Kidney epithelial cell (primary cell): ENCODE results near the gene CNTNAP2. TPM values are rescaled to one million over a fixed set of nuclear protein-coding genes. Genes with fewer than 3 reads are reported as not detected.

Source experiments
- DNase-seq: peaks from one replicate; pipeline ENCODE4 v3.0.0-alpha.2; 2010; ENCODE audit warnings: low read depth
- H3K27me3 ChIP-seq: 2 replicates; pipeline ENCODE4 v1.6.0; 2011; ENCODE audit warnings: low read length; ENCODE audit not compliant: control insufficient read depth, insufficient read depth
- H3K36me3 ChIP-seq: 2 replicates; pipeline ENCODE4 v1.5.1; 2011; ENCODE audit warnings: low read length; ENCODE audit not compliant: control insufficient read depth, insufficient read depth
- H3K4me3 ChIP-seq: 2 replicates; pipeline ENCODE4 v1.5.1; 2011; ENCODE audit warnings: low read depth, mild to moderate bottlenecking, control low read depth, low read length
- total RNA-seq: library from RNA; depleted of rRNA; stranded (reverse); fragments of >200 nt; gene quantifications from 2 replicates; pipeline ENCODE4 v1.2.3, GENCODE V29; 2015
- TF ChIP-seq, protein P1 (sequence below): IDR thresholded peaks from 2 replicates; pipeline ENCODE4 v1.5.1; 2011; ENCODE audit warnings: mild to moderate bottlenecking, moderate library complexity, low read length, control low read depth, inconsistent platforms; ENCODE audit not compliant: insufficient read depth, poor library complexity, severe bottlenecking

The CNTNAP2 gene
- total RNA-seq = 14.0 and 15.1 TPM in 2 replicates

DNA sequence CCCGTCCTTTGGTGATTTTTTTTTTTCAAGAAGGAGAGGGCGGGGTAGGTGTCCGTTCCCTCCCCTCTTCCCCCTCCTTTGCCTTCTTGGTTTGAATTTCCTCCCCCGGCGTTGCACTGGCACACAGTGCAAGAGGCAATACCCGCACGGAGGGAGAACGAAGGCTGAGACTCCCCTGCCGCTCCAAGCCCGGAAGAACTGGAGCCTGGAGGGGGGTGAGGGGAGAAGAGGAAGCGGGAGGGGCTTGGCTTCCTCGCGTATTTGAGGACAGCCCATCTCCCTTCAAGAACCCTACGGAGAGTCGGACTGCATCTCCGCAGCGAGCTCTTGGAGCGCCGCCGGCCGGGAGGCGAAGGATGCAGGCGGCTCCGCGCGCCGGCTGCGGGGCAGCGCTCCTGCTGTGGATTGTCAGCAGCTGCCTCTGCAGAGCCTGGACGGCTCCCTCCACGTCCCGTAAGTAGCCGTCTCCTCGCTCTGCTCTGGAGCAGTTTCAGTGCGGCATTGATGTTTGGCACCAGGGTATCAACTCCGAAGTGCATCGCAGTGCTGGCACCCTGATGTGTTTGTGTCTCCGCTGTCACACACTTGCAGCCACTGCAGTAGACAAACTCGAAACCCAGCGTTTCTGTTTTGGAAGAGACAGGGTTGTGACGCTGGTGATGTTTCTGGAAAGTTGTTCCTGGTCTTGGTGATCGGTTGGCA lies at the start of gene CNTNAP2:
Gene CNTNAP2, plus strand, starts transcription at position 281 of the 702 bp plus-strand sequence. Its CDS starts 76 bp downstream, at position 357.
- H3K36me3 ChIP-seq = no peaks in the 10 kb centered on the region
- H3K27me3 ChIP-seq = peaks cover 4% of the 10 kb centered on the region
- peak; percentile 10 for DNase-seq
- H3K4me3 ChIP-seq = peak within 1 kb of the TSS; percentile 48
- TF ChIP-seq, protein P1, sequence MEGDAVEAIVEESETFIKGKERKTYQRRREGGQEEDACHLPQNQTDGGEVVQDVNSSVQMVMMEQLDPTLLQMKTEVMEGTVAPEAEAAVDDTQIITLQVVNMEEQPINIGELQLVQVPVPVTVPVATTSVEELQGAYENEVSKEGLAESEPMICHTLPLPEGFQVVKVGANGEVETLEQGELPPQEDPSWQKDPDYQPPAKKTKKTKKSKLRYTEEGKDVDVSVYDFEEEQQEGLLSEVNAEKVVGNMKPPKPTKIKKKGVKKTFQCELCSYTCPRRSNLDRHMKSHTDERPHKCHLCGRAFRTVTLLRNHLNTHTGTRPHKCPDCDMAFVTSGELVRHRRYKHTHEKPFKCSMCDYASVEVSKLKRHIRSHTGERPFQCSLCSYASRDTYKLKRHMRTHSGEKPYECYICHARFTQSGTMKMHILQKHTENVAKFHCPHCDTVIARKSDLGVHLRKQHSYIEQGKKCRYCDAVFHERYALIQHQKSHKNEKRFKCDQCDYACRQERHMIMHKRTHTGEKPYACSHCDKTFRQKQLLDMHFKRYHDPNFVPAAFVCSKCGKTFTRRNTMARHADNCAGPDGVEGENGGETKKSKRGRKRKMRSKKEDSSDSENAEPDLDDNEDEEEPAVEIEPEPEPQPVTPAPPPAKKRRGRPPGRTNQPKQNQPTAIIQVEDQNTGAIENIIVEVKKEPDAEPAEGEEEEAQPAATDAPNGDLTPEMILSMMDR = no peak

DNA sequence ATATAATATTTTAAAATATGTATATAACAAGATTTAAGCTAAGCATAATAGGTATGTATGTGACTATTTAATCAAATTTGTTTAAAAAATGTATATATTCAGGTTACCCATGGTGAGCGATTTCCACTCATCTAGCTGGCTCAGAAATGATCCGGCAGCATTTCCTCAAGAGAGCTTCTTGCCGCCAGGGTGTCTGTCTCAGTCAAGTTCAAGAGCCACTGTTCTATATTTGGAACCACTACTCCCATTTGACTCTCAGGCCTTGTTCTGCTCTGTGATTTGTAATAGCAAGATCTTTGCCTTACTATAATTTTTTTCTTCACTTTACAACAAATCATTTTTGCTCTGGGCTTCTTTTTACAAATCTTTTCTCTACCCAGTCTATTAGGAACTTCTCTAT lies 48.7 kb upstream of the CNTNAP2 start:
- no peaks in the 10 kb centered on the region for H3K27me3 ChIP-seq
- no peak overlapping the region for H3K4me3 ChIP-seq
- DNase-seq = no peak
- TF ChIP-seq, protein P1 = no peak
- no peaks in the 10 kb centered on the region for H3K36me3 ChIP-seq

DNA sequence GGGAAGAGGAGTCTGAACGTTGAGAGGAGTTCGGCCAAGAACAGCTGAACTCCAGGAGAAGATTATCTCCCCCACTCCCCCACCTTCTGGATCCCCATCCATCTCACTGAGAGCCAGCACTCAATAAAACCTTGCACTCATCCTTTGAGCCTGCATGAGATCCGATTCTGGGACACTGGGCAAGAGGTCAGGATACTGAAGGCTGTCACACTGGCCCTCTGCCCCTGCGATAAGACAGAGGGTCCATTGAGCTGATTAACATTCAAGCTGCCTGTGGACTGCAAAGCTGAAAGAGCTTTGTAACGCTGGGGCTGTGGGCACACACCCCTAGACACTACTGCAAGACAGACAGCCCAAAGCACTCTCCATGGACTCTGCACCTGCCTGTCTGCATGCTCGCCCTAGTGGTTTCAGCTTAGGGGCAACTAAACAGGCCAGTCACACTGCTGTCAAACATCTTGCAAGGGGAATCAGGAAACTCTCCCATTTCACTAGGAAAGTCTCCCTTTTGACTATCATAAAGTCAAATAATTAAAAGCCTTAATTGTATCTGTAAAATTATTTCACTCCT lies 42.3 kb upstream of the CNTNAP2 start:
- DNase-seq = no peak
- no peaks in the 10 kb centered on the region for H3K27me3 ChIP-seq

DNA sequence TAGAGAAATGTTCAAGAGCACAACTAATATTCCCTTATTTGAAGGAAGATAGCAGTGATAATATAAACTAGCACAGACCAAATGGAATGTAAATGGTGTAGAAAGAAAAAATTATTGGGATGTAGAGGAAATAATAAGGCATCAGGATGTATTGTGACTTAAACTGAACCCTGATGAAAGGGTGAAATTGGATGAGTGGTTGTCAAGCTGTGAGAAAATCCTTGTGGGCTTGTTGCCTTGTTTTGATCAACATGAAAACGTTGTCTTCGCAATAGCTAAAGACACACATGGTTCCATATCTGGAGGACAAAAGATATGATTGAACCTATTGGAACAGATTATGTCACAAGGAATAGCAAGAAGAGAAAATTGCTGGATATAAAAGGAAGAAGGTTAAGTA lies 40.3 kb upstream of the CNTNAP2 start:
- Histone ChIP-seq H3K27me3 (no peaks in the 10 kb centered on the region), H3K36me3 (no peaks in the 10 kb centered on the region), H3K4me3 (no peak overlapping the region)
- TF ChIP-seq, protein P1 = no peak
- DNase-seq = no peak

More for the DNA sequence above, 42.3 kb upstream of the CNTNAP2 start:
- no peaks in the 10 kb centered on the region for H3K36me3 ChIP-seq
- no peak overlapping the region for H3K4me3 ChIP-seq
- TF ChIP-seq, protein P1 = no peak

DNA sequence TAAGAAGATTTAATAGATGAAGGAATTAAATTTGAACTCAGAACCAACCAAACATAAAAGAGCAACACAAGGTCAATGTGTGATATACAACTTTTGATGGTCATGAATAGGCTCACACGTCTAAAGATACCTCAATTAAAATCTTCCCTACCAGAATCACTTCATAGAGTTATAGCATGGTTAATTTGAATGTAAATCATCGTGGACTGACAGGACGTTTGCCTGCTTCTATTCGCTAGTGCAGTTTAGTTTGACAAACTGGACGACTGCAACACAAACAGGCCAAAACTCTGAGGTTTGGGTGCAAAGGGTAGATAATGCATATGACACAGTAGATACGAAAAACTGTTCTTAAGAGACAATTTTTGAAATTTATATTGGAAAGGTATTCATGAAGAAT lies 32.5 kb upstream of the CNTNAP2 start:
- no peak overlapping the region for H3K4me3 ChIP-seq
- no peak for DNase-seq
- no peaks in the 10 kb centered on the region for H3K27me3 ChIP-seq
- no peaks in the 10 kb centered on the region for H3K36me3 ChIP-seq
- TF ChIP-seq, protein P1 = no peak
